Vagina (tissue), 2 donors: ENCODE data around the gene AGBL4.

Experiments
- POLR2A ChIP-seq, 2 donors: fragments of 450-650 bp; IDR thresholded peaks; one replicate each; pipeline ENCODE4 v1.6.1; 2017; ENCODE audit warnings: antibody characterized with exemption in 2 of 2, mild to moderate bottlenecking in 2 of 2, moderate library complexity in 2 of 2
- POLR2AphosphoS5 ChIP-seq, 2 donors: sonication (generic); formaldehyde crosslinking; IDR thresholded peaks; one replicate each; pipeline ENCODE4 v1.9.0; 2017; ENCODE audit warnings: antibody characterized with exemption in 2 of 2, mild to moderate bottlenecking in 2 of 2, low read depth in 1 of 2; ENCODE audit not compliant: insufficient read depth in 1 of 2
- TF ChIP-seq, protein P1 (sequence below), 3 experiments: fragments of 450-650 bp in 2 of 3; fragments of 200-600 bp in 1 of 3; sonication (generic) in 1 of 3; IDR thresholded peaks; one replicate each; pipeline ENCODE4 v1.5.1; 2017 to 2019; ENCODE audit warnings: antibody characterized with exemption in 3 of 3, mild to moderate bottlenecking in 2 of 3, moderate library complexity in 2 of 3

- TF ChIP-seq, protein P1, sequence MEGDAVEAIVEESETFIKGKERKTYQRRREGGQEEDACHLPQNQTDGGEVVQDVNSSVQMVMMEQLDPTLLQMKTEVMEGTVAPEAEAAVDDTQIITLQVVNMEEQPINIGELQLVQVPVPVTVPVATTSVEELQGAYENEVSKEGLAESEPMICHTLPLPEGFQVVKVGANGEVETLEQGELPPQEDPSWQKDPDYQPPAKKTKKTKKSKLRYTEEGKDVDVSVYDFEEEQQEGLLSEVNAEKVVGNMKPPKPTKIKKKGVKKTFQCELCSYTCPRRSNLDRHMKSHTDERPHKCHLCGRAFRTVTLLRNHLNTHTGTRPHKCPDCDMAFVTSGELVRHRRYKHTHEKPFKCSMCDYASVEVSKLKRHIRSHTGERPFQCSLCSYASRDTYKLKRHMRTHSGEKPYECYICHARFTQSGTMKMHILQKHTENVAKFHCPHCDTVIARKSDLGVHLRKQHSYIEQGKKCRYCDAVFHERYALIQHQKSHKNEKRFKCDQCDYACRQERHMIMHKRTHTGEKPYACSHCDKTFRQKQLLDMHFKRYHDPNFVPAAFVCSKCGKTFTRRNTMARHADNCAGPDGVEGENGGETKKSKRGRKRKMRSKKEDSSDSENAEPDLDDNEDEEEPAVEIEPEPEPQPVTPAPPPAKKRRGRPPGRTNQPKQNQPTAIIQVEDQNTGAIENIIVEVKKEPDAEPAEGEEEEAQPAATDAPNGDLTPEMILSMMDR (IDR thresholded peaks at IDR 0.05): no peak
- no peak for TF ChIP-seq POLR2A (IDR thresholded peaks at IDR 0.05)
- no peak for TF ChIP-seq POLR2AphosphoS5 (IDR thresholded peaks at IDR 0.05; ENCODE audit: insufficient read depth in 1 of 2, low read depth in 1 of 2)
Measured at GRCh38 chr1:48794816-48795215, 1228.9 kb downstream of the AGBL4 start.
